ENCODE data around the gene PRG3.

Gene PRG3

GRCh38 chr11:57370941-57371340 is 10.0 kb downstream of the PRG3 start:
- no peak for DNase-seq
- H3K9me3 Mint-ChIP-seq: no peaks in the 10 kb centered on the region
- H3K4me1 Mint-ChIP-seq: peaks cover 5% of the 10 kb centered on the region
- H3K36me3 Mint-ChIP-seq (ENCODE audit: low read depth): no peaks in the 10 kb centered on the region
- H3K27me3 Mint-ChIP-seq (ENCODE audit: low read depth, poor library complexity): peaks cover 3% of the 10 kb centered on the region
- H3K27ac Mint-ChIP-seq: no peak overlapping the region
- no peak overlapping the region for H3K4me3 Mint-ChIP-seq
- TF ChIP-seq CTCF (IDR thresholded peaks at IDR 0.05): no peak

GRCh38 chr11:57370251-57370650 is 10.7 kb downstream of the PRG3 start:
- H3K9me3 Mint-ChIP-seq: no peaks in the 10 kb centered on the region
- H3K27me3 Mint-ChIP-seq (ENCODE audit: low read depth, poor library complexity): peaks cover 8% of the 10 kb centered on the region
- DNase-seq: no peak
- no peak for TF ChIP-seq CTCF (IDR thresholded peaks at IDR 0.05)
- no peak overlapping the region for H3K4me3 Mint-ChIP-seq
- H3K27ac Mint-ChIP-seq: no peak overlapping the region
- peaks cover 8% of the 10 kb centered on the region for H3K4me1 Mint-ChIP-seq
- H3K36me3 Mint-ChIP-seq (ENCODE audit: low read depth): no peaks in the 10 kb centered on the region

GRCh38 chr11:57368845-57369232 is 12.1 kb downstream of the PRG3 start:
- no peak overlapping the region for H3K27ac Mint-ChIP-seq
- H3K36me3 Mint-ChIP-seq (ENCODE audit: low read depth): no peaks in the 10 kb centered on the region
- no peak for TF ChIP-seq CTCF (IDR thresholded peaks at IDR 0.05)

GRCh38 chr11:57368106-57368844 is 12.7 kb downstream of the PRG3 start:
- Mint-ChIP-seq H3K36me3 (ENCODE audit: low read depth) (no peaks in the 10 kb centered on the region), H3K27me3 (ENCODE audit: low read depth, poor library complexity) (peaks cover 8% of the 10 kb centered on the region), H3K27ac (no peak overlapping the region), H3K4me3 (no peak overlapping the region), H3K4me1 (peaks cover 16% of the 10 kb centered on the region), H3K9me3 (no peaks in the 10 kb centered on the region)
- no peak for DNase-seq
- TF ChIP-seq CTCF (IDR thresholded peaks at IDR 0.05): no peak

More at GRCh38 chr11:57368845-57369232, 12.1 kb downstream of the PRG3 start:
- Mint-ChIP-seq H3K4me1 (peaks cover 16% of the 10 kb centered on the region), H3K4me3 (no peak overlapping the region), H3K27me3 (ENCODE audit: low read depth, poor library complexity) (peaks cover 6% of the 10 kb centered on the region), H3K9me3 (no peaks in the 10 kb centered on the region)
- DNase-seq: no peak

GRCh38 chr11:57364851-57365660 is 15.9 kb downstream of the PRG3 start:
- TF ChIP-seq CTCF (IDR thresholded peaks at IDR 0.05): no peak
- H3K27me3 Mint-ChIP-seq (ENCODE audit: low read depth, poor library complexity): peaks cover 21% of the 10 kb centered on the region
- H3K9me3 Mint-ChIP-seq: no peaks in the 10 kb centered on the region
- H3K4me1 Mint-ChIP-seq: peaks cover 18% of the 10 kb centered on the region
- H3K36me3 Mint-ChIP-seq (ENCODE audit: low read depth): no peaks in the 10 kb centered on the region
- peak overlapping the region; percentile 42 for H3K27ac Mint-ChIP-seq
- no peak for DNase-seq
- no peak overlapping the region for H3K4me3 Mint-ChIP-seq
